Measurements from ENCODE around the gene PDS5B. TPM values are rescaled to one million over a fixed set of nuclear protein-coding genes. Genes with fewer than 3 reads are reported as not detected.
"Not testable (repeated sequence)": the region's sequence is repeated elsewhere in the genome, so short reads cannot be mapped to it uniquely, and the experiment has no call there.

The PDS5B gene, protein sequence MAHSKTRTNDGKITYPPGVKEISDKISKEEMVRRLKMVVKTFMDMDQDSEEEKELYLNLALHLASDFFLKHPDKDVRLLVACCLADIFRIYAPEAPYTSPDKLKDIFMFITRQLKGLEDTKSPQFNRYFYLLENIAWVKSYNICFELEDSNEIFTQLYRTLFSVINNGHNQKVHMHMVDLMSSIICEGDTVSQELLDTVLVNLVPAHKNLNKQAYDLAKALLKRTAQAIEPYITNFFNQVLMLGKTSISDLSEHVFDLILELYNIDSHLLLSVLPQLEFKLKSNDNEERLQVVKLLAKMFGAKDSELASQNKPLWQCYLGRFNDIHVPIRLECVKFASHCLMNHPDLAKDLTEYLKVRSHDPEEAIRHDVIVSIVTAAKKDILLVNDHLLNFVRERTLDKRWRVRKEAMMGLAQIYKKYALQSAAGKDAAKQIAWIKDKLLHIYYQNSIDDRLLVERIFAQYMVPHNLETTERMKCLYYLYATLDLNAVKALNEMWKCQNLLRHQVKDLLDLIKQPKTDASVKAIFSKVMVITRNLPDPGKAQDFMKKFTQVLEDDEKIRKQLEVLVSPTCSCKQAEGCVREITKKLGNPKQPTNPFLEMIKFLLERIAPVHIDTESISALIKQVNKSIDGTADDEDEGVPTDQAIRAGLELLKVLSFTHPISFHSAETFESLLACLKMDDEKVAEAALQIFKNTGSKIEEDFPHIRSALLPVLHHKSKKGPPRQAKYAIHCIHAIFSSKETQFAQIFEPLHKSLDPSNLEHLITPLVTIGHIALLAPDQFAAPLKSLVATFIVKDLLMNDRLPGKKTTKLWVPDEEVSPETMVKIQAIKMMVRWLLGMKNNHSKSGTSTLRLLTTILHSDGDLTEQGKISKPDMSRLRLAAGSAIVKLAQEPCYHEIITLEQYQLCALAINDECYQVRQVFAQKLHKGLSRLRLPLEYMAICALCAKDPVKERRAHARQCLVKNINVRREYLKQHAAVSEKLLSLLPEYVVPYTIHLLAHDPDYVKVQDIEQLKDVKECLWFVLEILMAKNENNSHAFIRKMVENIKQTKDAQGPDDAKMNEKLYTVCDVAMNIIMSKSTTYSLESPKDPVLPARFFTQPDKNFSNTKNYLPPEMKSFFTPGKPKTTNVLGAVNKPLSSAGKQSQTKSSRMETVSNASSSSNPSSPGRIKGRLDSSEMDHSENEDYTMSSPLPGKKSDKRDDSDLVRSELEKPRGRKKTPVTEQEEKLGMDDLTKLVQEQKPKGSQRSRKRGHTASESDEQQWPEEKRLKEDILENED (N-terminal part only)
- total RNA-seq = 57.8 and 62.7 TPM in 2 replicates

DNA sequence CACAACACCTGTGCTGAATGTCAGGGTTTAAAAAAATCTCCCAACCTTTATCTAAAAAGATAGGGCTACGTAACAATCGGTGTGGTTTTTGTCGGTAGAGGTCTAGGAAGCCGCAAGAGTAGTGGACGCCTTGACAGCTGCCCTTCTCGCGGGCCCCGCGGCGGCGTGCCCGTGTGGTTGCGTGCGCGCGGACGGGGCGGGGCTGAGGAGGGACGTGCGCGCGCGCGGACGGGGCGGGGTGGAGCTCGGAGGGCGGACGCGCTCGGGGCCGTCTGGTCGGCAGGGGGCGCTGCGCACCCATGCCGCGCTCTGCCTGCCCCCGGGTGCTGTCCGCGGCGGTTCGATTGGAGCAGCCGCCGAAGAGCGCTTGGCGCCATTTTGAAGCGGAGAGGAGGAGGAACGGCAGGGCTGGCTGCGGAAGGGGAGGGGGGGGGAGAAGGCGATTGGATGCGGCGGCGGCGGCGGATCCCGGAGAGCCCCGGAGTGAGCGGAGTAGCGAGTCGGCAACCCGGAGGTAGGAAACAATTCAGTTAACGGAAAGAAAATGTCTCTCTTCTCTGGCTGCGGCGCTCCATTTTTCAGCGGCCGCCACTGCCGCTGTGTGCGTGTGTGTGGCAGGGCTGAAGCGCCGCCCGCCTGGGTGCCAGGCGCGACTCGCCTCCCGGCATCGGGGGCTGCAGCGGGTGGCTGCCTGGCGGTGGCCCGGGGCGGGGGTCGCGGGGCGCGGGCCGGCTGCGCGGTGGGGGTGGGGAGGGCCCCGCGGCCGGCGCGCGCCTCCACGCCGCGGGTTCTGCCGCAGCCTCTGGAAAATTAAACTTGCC, at the start of gene PDS5B:
Gene PDS5B (plus strand): TSS at position 373 of the 821 bp plus-strand sequence. CDS start 62,321 bp downstream, outside the sequence.
- Mint-ChIP-seq H3K4me1 (ENCODE audit: low read depth) (peaks cover 45% of the 10 kb centered on the region), H3K27ac (peak within 1 kb of the TSS; percentile 96), H3K9me3 (no peaks in the 10 kb centered on the region), H3K4me3 (peak within 1 kb of the TSS; percentile 95), H3K36me3 (ENCODE audit: low read depth) (peaks cover 2% of the 10 kb centered on the region), H3K27me3 (ENCODE audit: insufficient read depth) (peaks cover 16% of the 10 kb centered on the region)
- intact Hi-C loops (cut with micrococcal nuclease) = loop anchor here (1.0 to 10.0 kb wide), 17 partner anchors 48 to 1231 kb away; partner anchors contain the start of genes BRCA2, FRY, N4BP2L2 and RFC3
- peak; percentile 93 for DNase-seq (ENCODE audit: low spot score)

DNA sequence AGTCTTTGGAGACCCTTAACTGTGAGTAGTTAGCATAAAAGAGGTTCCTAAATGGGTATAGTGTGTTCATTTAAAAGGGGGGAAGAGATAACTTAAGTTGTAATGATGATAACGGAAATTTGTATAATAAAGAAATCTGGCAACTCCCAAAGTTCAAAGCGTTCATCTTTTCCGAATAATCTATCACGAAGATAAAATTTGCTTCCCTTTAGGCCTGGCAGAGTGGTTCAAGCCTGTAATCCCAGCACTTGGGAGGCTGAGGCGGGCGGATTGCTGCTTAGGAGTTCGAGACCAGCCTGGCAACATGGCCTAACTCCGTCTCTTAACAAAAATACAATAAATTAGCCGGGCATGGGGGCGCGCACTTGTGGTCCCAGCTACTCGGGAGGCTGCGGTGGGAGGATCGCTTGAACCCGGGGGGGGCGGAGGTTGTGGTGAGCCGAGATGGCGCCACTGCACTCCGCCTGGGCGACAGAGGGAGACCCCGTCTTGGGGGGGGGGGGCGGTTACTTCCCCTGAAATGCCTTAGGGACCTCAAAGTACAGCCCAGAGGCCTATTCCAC, 48.6 kb upstream of the PDS5B start:
- peaks cover 56% of the 10 kb centered on the region for H3K4me1 Mint-ChIP-seq (ENCODE audit: low read depth)
- H3K27ac Mint-ChIP-seq = peak overlapping the region; percentile 99
- H3K9me3 Mint-ChIP-seq = no peaks in the 10 kb centered on the region
- H3K27me3 Mint-ChIP-seq (ENCODE audit: insufficient read depth) = peaks cover 8% of the 10 kb centered on the region
- peaks cover 37% of the 10 kb centered on the region for H3K36me3 Mint-ChIP-seq (ENCODE audit: low read depth)
- H3K4me3 Mint-ChIP-seq = peak overlapping the region; percentile 96
- peak; percentile 11 for DNase-seq (ENCODE audit: low spot score)
- intact Hi-C loops (cut with micrococcal nuclease) = loop anchor here (1.0 to 10.0 kb wide), 12 partner anchors 7 to 1281 kb away; partner anchors contain the start of genes BRCA2, N4BP2L1, PDS5B and RFC3

DNA sequence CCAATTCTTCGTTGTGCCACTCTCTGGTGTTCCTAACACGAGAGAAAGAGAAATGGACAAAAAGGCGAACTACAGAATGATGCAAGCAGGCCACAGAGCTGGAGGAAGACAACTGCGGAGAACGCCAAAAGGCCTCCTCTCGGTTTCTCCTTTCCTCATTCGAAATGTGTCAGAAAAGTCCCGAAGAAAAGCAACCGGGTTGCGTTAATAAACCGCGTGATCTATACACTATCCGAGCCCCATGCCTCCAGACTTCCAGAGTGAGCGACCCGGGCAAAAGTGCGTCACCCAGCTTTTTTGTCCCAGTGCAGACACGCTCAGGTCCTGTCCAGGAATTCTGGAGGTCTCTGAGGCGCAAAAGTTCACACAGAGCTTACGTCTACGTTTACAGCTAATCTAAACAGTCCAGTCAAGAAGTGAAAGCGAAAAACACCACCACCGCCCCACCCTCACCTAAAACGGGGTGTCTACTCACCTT, 48.1 kb upstream of the PDS5B start:
- intact Hi-C loops (cut with micrococcal nuclease) = loop anchor here (1.0 to 10.0 kb wide), 12 partner anchors 8 to 1280 kb away; partner anchors contain the start of genes BRCA2, N4BP2L1, PDS5B and RFC3
- no peak for DNase-seq (ENCODE audit: low spot score)
- peaks cover 51% of the 10 kb centered on the region for H3K4me1 Mint-ChIP-seq (ENCODE audit: low read depth)
- peaks cover 8% of the 10 kb centered on the region for H3K27me3 Mint-ChIP-seq (ENCODE audit: insufficient read depth)
- H3K4me3 Mint-ChIP-seq = peak overlapping the region; percentile 96
- H3K27ac Mint-ChIP-seq = peak overlapping the region; percentile 99
- H3K36me3 Mint-ChIP-seq (ENCODE audit: low read depth) = peaks cover 32% of the 10 kb centered on the region
- no peaks in the 10 kb centered on the region for H3K9me3 Mint-ChIP-seq

DNA sequence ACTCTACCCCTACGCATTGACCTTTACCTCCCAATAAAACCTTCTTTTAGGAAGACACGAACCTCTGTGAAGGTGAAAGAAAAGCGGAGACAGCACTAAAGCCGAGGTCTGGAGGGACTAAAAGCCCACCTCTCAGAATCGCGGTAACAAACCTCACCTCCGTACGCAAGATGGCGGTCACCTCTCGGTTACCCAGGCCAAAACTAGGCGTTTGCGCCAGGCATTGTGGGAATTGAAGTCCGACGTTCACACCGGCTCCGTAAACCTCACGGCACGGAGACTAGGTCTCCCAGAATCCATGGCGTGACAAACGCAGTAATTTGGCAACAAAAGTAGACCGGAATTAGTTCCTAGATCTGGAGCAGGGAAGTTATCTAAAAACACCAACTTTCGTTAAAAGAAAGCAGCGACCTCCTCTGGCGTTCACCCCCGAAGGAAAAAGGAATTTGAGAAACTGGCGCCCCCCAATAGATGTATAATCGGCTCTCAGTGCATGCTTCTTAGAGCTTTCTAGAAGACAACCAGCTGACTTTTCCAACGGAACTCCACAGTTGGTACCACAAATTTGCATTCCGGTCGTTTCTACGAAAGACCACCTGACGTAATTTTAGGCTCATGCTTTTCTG, 47.5 kb upstream of the PDS5B start, which contains the start of gene N4BP2L2:
Gene N4BP2L2 (minus strand): TSS at position 175 of the 626 bp plus-strand sequence. CDS start 1,768 bp downstream, outside the sequence.
- peak; percentile 88 for DNase-seq (ENCODE audit: low spot score)
- Mint-ChIP-seq H3K4me1 (ENCODE audit: low read depth) (peaks cover 46% of the 10 kb centered on the region), H3K4me3 (peak within 1 kb of the TSS; percentile 96), H3K9me3 (no peaks in the 10 kb centered on the region), H3K36me3 (ENCODE audit: low read depth) (peaks cover 27% of the 10 kb centered on the region), H3K27me3 (ENCODE audit: insufficient read depth) (peaks cover 8% of the 10 kb centered on the region), H3K27ac (peak within 1 kb of the TSS; percentile 99)
- intact Hi-C loops (cut with micrococcal nuclease) = loop anchor here (1.0 to 10.0 kb wide), 12 partner anchors 8 to 1280 kb away; partner anchors contain the start of genes BRCA2, N4BP2L1, PDS5B and RFC3

DNA sequence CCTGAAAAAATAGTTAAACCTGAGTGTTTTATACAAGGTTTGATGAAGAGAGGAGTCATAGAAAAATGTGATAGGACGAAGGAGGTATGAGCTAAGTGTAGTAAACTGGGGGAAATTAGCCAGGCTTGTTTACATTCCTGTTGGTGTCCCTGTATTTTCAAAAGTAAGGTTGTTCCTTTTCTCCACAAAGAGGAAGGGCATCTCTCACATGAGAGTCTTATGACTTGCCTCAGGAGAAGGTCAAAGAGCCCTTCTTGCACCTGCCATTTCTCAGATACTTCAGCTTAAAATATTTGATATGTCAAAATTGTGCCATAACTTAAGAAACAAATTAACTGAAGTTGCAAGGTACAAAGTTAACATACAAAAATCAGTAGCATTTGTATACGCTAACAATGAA, 44.0 kb upstream of the PDS5B start:
- Mint-ChIP-seq H3K4me3 (no peak overlapping the region), H3K36me3 (ENCODE audit: low read depth) (peaks cover 2% of the 10 kb centered on the region), H3K27ac (no peak overlapping the region), H3K9me3 (no peaks in the 10 kb centered on the region), H3K27me3 (ENCODE audit: insufficient read depth) (peaks cover 8% of the 10 kb centered on the region), H3K4me1 (ENCODE audit: low read depth) (peaks cover 15% of the 10 kb centered on the region)
- no peak for DNase-seq (ENCODE audit: low spot score)
- intact Hi-C loops (cut with micrococcal nuclease) = no loop called here

DNA sequence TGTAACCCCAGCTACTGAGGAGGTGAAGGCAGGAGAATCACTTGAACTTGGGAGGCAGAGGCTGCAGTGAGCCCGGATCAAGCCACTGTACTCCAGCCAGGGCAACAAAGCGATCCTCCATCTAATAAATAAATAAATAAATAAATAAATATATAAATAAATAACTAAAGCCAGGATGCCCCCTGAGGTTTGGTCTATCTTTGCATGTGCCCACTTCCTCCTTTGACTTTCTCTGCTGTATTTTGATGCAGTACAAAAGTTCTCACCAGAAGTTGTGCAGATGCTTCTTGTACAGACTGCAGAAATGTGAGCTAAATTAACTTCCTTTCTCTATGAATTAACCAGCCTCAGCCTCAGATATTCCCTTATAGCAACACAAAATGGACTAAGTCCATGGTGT, 41.2 kb upstream of the PDS5B start:
- Mint-ChIP-seq H3K27ac (no peak overlapping the region), H3K4me1 (ENCODE audit: low read depth) (no peaks in the 10 kb centered on the region), H3K27me3 (ENCODE audit: insufficient read depth) (peaks cover 5% of the 10 kb centered on the region), H3K9me3 (no peaks in the 10 kb centered on the region), H3K36me3 (ENCODE audit: low read depth) (no peaks in the 10 kb centered on the region), H3K4me3 (no peak overlapping the region)
- no peak for DNase-seq (ENCODE audit: low spot score)
- intact Hi-C loops (cut with micrococcal nuclease) = no loop called here

DNA sequence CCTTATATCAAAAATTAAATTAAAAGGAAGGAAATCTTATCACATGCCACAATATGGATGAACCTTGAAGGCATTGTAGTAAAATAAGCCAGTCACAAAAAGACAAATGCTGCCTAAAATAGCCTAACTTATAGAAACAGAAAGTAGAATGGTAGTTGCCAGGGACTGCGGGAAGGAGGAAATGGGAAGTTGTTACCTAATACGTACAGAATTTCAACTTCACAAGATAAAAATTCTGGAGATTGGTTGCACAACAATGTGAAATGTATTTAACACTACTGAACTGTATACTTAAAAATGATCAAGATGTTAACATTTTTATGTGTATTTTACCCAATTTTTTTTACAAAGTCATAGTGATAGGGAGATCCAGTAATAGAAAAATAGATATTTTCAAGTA, 37.4 kb upstream of the PDS5B start:
- Mint-ChIP-seq H3K4me1 (ENCODE audit: low read depth) (no peaks in the 10 kb centered on the region), H3K36me3 (ENCODE audit: low read depth) (no peaks in the 10 kb centered on the region), H3K9me3 (no peaks in the 10 kb centered on the region), H3K27ac (no peak overlapping the region), H3K4me3 (no peak overlapping the region), H3K27me3 (ENCODE audit: insufficient read depth) (peaks cover 1% of the 10 kb centered on the region)
- intact Hi-C loops (cut with micrococcal nuclease) = no loop called here
- DNase-seq (ENCODE audit: low spot score) = no peak

DNA sequence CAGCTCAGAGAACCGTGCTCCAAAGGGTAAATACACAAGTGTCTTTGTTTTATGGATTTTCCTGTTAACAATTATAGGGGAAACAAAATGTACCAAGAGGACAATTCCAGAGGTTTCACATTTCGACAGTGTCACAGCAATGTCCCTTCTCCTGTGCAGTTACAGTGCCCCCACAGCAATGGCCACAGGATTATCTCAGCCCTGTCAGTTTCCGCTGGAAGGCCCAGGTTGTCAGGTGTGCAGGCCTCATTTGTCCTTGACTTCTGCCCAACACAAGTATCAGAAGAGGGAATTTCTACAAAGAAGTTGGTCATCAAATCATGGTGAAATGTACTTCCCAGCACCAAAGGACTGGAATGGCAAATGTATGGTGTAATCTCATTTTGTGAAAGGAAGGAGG, 36.5 kb upstream of the PDS5B start:
- intact Hi-C loops (cut with micrococcal nuclease) = no loop called here
- no peaks in the 10 kb centered on the region for H3K36me3 Mint-ChIP-seq (ENCODE audit: low read depth)
- H3K4me1 Mint-ChIP-seq (ENCODE audit: low read depth) = no peaks in the 10 kb centered on the region
- no peak for DNase-seq (ENCODE audit: low spot score)
- no peak overlapping the region for H3K4me3 Mint-ChIP-seq
- H3K27me3 Mint-ChIP-seq (ENCODE audit: insufficient read depth) = peaks cover 1% of the 10 kb centered on the region
- H3K9me3 Mint-ChIP-seq = no peaks in the 10 kb centered on the region
- H3K27ac Mint-ChIP-seq = no peak overlapping the region

DNA sequence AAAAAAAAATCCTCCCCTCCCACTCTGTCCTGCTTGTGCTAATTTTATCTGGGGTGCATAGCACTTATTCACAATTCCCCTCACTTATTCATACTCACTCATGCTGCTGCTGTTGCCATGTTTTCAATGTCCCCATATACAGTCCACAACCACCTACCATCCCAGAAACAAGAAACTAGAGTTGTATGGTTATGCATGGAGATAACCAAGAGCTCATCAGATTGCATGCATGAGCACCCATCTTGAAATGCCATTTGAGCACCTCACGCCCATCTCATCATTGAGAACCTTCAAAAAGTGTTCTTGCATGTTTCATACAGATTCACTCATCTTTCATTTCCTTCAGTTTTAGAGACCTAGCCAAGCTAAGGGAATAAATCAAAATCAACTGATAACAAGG, 32.5 kb upstream of the PDS5B start:
- H3K27ac Mint-ChIP-seq = no peak overlapping the region
- peaks cover 1% of the 10 kb centered on the region for H3K27me3 Mint-ChIP-seq (ENCODE audit: insufficient read depth)
- no peak for DNase-seq (ENCODE audit: low spot score)
- H3K9me3 Mint-ChIP-seq = peaks cover 4% of the 10 kb centered on the region
- no peaks in the 10 kb centered on the region for H3K4me1 Mint-ChIP-seq (ENCODE audit: low read depth)
- H3K4me3 Mint-ChIP-seq = no peak overlapping the region
- no peaks in the 10 kb centered on the region for H3K36me3 Mint-ChIP-seq (ENCODE audit: low read depth)
- intact Hi-C loops (cut with micrococcal nuclease) = no loop called here

DNA sequence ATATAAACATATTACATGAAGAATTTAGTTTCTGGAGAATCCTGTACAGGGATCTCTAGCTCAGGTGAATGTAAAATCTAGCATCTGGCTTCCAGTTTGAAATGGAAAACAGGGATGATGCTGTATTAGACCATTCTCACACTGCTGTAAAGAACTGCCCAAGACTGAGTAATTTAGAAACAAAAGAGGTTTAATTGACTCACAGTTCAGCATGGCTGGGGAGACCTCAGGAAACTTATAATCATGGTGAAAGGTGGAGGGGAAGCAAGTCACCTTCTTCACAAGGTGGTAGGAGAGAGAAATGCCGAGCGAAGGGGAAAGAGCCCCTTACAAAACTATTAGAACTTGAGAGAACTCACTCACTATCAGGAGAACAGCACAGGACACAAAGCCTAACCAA, 30.6 kb upstream of the PDS5B start:
- Mint-ChIP-seq H3K4me3 (no peak overlapping the region), H3K27me3 (ENCODE audit: insufficient read depth) (peaks cover 1% of the 10 kb centered on the region), H3K27ac (no peak overlapping the region), H3K9me3 (peaks cover 6% of the 10 kb centered on the region), H3K36me3 (ENCODE audit: low read depth) (no peaks in the 10 kb centered on the region), H3K4me1 (ENCODE audit: low read depth) (no peaks in the 10 kb centered on the region)
- intact Hi-C loops (cut with micrococcal nuclease) = no loop called here
- DNase-seq (ENCODE audit: low spot score) = no peak

DNA sequence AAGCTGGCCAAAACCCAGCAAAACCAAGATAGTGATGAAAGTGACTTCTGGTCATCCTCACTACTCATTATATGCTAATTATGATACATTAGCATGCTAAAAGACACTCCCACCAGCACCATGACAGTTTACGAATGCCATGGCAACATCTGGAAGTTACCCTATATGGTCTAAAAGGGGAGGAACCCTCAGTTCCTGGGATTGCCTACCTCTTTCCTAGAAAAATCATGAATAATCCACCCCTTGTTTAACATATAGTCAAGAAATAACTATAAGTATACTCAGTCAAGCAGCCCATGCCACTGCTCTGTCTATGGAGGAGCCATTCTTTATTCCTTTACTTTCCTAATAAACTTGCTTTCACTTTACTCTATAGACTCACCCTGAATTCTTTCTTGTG, 25.4 kb upstream of the PDS5B start:
- DNase-seq (ENCODE audit: low spot score); H3K4me3 Mint-ChIP-seq; H3K27ac Mint-ChIP-seq; H3K36me3 Mint-ChIP-seq (ENCODE audit: low read depth); intact Hi-C loops (cut with micrococcal nuclease); H3K4me1 Mint-ChIP-seq (ENCODE audit: low read depth); H3K27me3 Mint-ChIP-seq (ENCODE audit: insufficient read depth): not testable (repeated sequence)
- peaks cover 21% of the 10 kb centered on the region for H3K9me3 Mint-ChIP-seq
